SK-N-SH (cell line): ENCODE results near the gene URAD. TPM values are rescaled to one million over a fixed set of nuclear protein-coding genes. Genes with fewer than 3 reads are reported as not detected.

ENCODE experiments used
- CTCF ChIA-PET: fragments of 300-600, 350-600 bp; formaldehyde crosslinking; extraction: SDS; loops from one replicate; lab custom pipeline; 2021; lab: Yijun Ruan, JAX
- POLR2A ChIA-PET: fragments of 350-600 bp; sonication (Branson Sonifier 250); formaldehyde crosslinking; extraction: SDS; loops from one replicate; lab custom pipeline; 2020; ENCODE audit warnings: antibody characterized with exemption, inconsistent platforms; lab: Yijun Ruan, JAX
- DNase-seq: peaks from one replicate; pipeline ENCODE4 v3.0.0; 2012
- H2AFZ ChIP-seq: fragments of 200-600 bp; sonication (generic); 2 replicates; pipeline ENCODE4 v1.8.1; 2016; ENCODE audit warnings: antibody characterized with exemption, mild to moderate bottlenecking, low read depth
- H3F3A ChIP-seq: fragments of 200-600 bp; sonication (generic); replicated peaks from 2 replicates; pipeline ENCODE3; 2016; ENCODE audit warnings: antibody characterized with exemption, mild to moderate bottlenecking; ENCODE audit not compliant: insufficient read depth
- H3K27ac ChIP-seq, 2 experiments: fragments of 200-500 bp in 1 of 2; fragments of 200-600 bp in 1 of 2; sonication (Bioruptor generic) in 1 of 2; sonication (generic), shearing (Covaris generic) in 1 of 2; 2 replicates each; pipeline versions ENCODE4 v1.5.1 to v1.6.1; 2014 to 2016; ENCODE audit warnings: low read depth in 2 of 2, inconsistent platforms in 1 of 2, low read length in 1 of 2, mild to moderate bottlenecking in 1 of 2, mixed read lengths in 1 of 2
- H3K27me3 ChIP-seq: fragments of 200-600 bp; sonication (generic), shearing (Covaris generic); 2 replicates; pipeline ENCODE4 v1.6.1; 2016; ENCODE audit warnings: mixed run types; ENCODE audit not compliant: insufficient read depth
- H3K36me3 ChIP-seq, 2 experiments: fragments of 200-500 bp in 1 of 2; fragments of 200-600 bp in 1 of 2; sonication (Bioruptor generic) in 1 of 2; sonication (generic) in 1 of 2; replicated peaks in 1 of 2; 2 replicates each; pipeline versions ENCODE3 to v1.5.1; 2014 to 2016; ENCODE audit warnings: low read length in 1 of 2, mild to moderate bottlenecking in 1 of 2; ENCODE audit not compliant: insufficient read depth in 2 of 2, control insufficient read depth in 1 of 2
- H3K4me1 ChIP-seq, 2 experiments: fragments of 200-500 bp in 1 of 2; fragments of 200-600 bp in 1 of 2; sonication (Bioruptor generic) in 1 of 2; sonication (generic), shearing (Covaris generic) in 1 of 2; 2 replicates each; pipeline versions ENCODE4 v1.5.1 to v1.6.1; 2014 to 2016; ENCODE audit warnings: low read depth in 1 of 2, low read length in 1 of 2, mixed run types in 1 of 2; ENCODE audit not compliant: insufficient read depth in 2 of 2, control insufficient read depth in 1 of 2
- H3K4me2 ChIP-seq: fragments of 200-600 bp; sonication (generic), shearing (Covaris generic); 2 replicates; pipeline ENCODE4 v1.6.1; 2017; ENCODE audit warnings: mixed run types
- H3K4me3 ChIP-seq, 2 experiments: fragments of 200-500 bp in 1 of 2; fragments of 200-600 bp in 1 of 2; sonication (Bioruptor generic) in 1 of 2; sonication (generic), shearing (Covaris generic) in 1 of 2; 2 replicates each; pipeline versions ENCODE4 v1.5.1 to v1.8.1; 2014 to 2016; ENCODE audit warnings: low read depth in 2 of 2, inconsistent platforms in 1 of 2, low read length in 1 of 2, mild to moderate bottlenecking in 1 of 2, mixed read lengths in 1 of 2, moderate library complexity in 1 of 2
- H3K79me2 ChIP-seq: fragments of 200-600 bp; sonication (generic); 2 replicates; pipeline ENCODE4 v1.8.1; 2017; ENCODE audit warnings: mild to moderate bottlenecking; ENCODE audit not compliant: insufficient read depth
- H3K9ac ChIP-seq: fragments of 200-600 bp; sonication (generic); 2 replicates; pipeline ENCODE4 v1.6.1; 2017; ENCODE audit warnings: mixed run types
- H3K9me2 ChIP-seq: fragments of 200-600 bp; sonication (generic); 2 replicates; pipeline ENCODE4 v1.6.1; 2017; ENCODE audit warnings: mixed run types
- H3K9me3 ChIP-seq: fragments of 200-600 bp; sonication (generic); 2 replicates; pipeline ENCODE4 v1.6.1; 2017; ENCODE audit warnings: mixed run types, mild to moderate bottlenecking, moderate library complexity
- H4K20me1 ChIP-seq: fragments of 200-600 bp; sonication (generic); 2 replicates; pipeline ENCODE4 v1.6.1; 2017; ENCODE audit warnings: mild to moderate bottlenecking, mixed run types; ENCODE audit not compliant: insufficient read depth
- CTCF ChIP-seq: fragments of 200-600 bp; sonication (generic); IDR thresholded peaks from 2 replicates; pipeline ENCODE4 v1.6.1; 2017; ENCODE audit warnings: antibody characterized with exemption, mild to moderate bottlenecking, moderate library complexity
- ELF1 ChIP-seq: IDR thresholded peaks from 2 replicates; pipeline ENCODE4 v1.4.0; 2012
- FOSL2 ChIP-seq: IDR thresholded peaks from 2 replicates; pipeline ENCODE4 v1.4.0; 2012; ENCODE audit warnings: low read depth, mild to moderate bottlenecking, moderate library complexity, borderline replicate concordance
- GABPA ChIP-seq: IDR thresholded peaks from 2 replicates; pipeline ENCODE4 v1.4.0; 2012; ENCODE audit warnings: low read depth, mild to moderate bottlenecking
- MEF2A ChIP-seq: IDR thresholded peaks from 2 replicates; pipeline ENCODE4 v1.4.0; 2012; ENCODE audit warnings: low read depth, borderline replicate concordance
- MXI1 ChIP-seq: IDR thresholded peaks from 2 replicates; pipeline ENCODE4 v1.6.1; 2012; ENCODE audit warnings: mild to moderate bottlenecking, low read depth, low read length, improper control_type of control experiment
- NFIC ChIP-seq: IDR thresholded peaks from 2 replicates; pipeline ENCODE4 v1.4.0; 2012; ENCODE audit warnings: borderline replicate concordance
- PBX3 ChIP-seq: IDR thresholded peaks from 2 replicates; pipeline ENCODE4; 2012
- RCOR1 ChIP-seq: fragments of 150-350 bp; IDR thresholded peaks from 2 replicates; pipeline ENCODE4 v1.6.1; 2017; ENCODE audit warnings: antibody characterized with exemption, low read length
- REST ChIP-seq: IDR thresholded peaks from 2 replicates; pipeline ENCODE4 v1.6.1; 2012; ENCODE audit warnings: mild to moderate bottlenecking, low read depth, low read length, moderate library complexity
- RFX5 ChIP-seq: IDR thresholded peaks from 2 replicates; pipeline ENCODE4 v1.6.1; 2012; ENCODE audit warnings: mild to moderate bottlenecking, improper control_type of control experiment, low read length
- SIN3A ChIP-seq: IDR thresholded peaks from 2 replicates; pipeline ENCODE4 v1.6.1; 2012; ENCODE audit warnings: low read depth, mild to moderate bottlenecking, low read length, moderate library complexity, borderline replicate concordance
- TAF1 ChIP-seq: IDR thresholded peaks from 2 replicates; pipeline ENCODE4 v1.6.1; 2012; ENCODE audit warnings: low read depth, mild to moderate bottlenecking, low read length, moderate library complexity, borderline replicate concordance
- TCF12 ChIP-seq: IDR thresholded peaks from 2 replicates; pipeline ENCODE4 v1.4.0; 2012
- USF1 ChIP-seq: IDR thresholded peaks from 2 replicates; pipeline ENCODE4 v1.4.0; 2012; ENCODE audit warnings: low read depth, borderline replicate concordance
- USF2 ChIP-seq: fragments of 150-350 bp; IDR thresholded peaks from 2 replicates; pipeline ENCODE4 v1.6.1; 2017; ENCODE audit warnings: antibody characterized with exemption, low read length, low read depth, borderline replicate concordance
- YY1 ChIP-seq: IDR thresholded peaks from 2 replicates; pipeline ENCODE4 v1.4.0; 2012; ENCODE audit warnings: low read depth, mild to moderate bottlenecking
- WGBS: methylation state at CpG from one replicate; pipeline ENCODE4 v1.1.6; 2017; ENCODE audit warnings: low lambda C conversion rate; 5-methylcytosine and 5-hydroxymethylcytosine counted together
- polyA plus RNA-seq, 3 experiments: library from polyadenylated mRNA; depleted of rRNA; stranded (reverse); fragments of >200 nt; gene quantifications; 2 replicates each; pipeline ENCODE4 v1.2.3, GENCODE V29; 2012

URAD gene
- polyA plus RNA-seq, 1 of the 3 experiments (the other 2 are of a cell fraction): not detected

- no peaks in the 10 kb centered on the region for H3K79me2 ChIP-seq
- H2AFZ ChIP-seq: no peak overlapping the region
- H3K27me3 ChIP-seq: peaks cover 26% of the 10 kb centered on the region; the same call in 1 of the 2 replicates
- TF ChIP-seq GABPA (no peak), MXI1 (no peak), NFIC (no peak), MEF2A (no peak), REST (no peak), YY1 (no peak), FOSL2 (no peak), RCOR1 (no peak), USF1 (no peak), TAF1 (no peak), TCF12 (no peak), RFX5 (no peak), ELF1 (no peak), PBX3 (no peak), USF2 (no peak), SIN3A (no peak), CTCF (no peak)
- H4K20me1 ChIP-seq: no peaks in the 10 kb centered on the region
- no peaks in the 10 kb centered on the region for H3F3A ChIP-seq
- CTCF ChIA-PET: interaction anchor here (1.0 to 1.7 kb wide), 3 partner anchors 20 to 104 kb away, joined by 3 to 8 read pairs (median 3); no protein-coding TSS in a partner anchor
- no peaks in the 10 kb centered on the region for H3K9me2 ChIP-seq
- POLR2A ChIA-PET: no interaction called here
- no peaks in the 10 kb centered on the region for H3K36me3 ChIP-seq
- no peak overlapping the region for H3K27ac ChIP-seq
- WGBS: 16% methylated on average over 2 of the region's 2 CpGs
- H3K4me3 ChIP-seq: no peak overlapping the region
- no peaks in the 10 kb centered on the region for H3K4me1 ChIP-seq
- no peak overlapping the region for H3K4me2 ChIP-seq
- DNase-seq: no peak
- no peaks in the 10 kb centered on the region for H3K9me3 ChIP-seq
- H3K9ac ChIP-seq: no peak overlapping the region
Measured at GRCh38 chr13:27933580-27934328, 54.7 kb downstream of the URAD start.
